Measurements from ENCODE around the gene CACNA1D. TPM values are rescaled to one million over a fixed set of nuclear protein-coding genes. Genes with fewer than 3 reads are reported as not detected.

CACNA1D gene
- polyA plus RNA-seq, 1 donor (not counting 4 experiments of a cell fraction or from before 2014, with no cell fraction given): 0.20 TPM

DNA sequence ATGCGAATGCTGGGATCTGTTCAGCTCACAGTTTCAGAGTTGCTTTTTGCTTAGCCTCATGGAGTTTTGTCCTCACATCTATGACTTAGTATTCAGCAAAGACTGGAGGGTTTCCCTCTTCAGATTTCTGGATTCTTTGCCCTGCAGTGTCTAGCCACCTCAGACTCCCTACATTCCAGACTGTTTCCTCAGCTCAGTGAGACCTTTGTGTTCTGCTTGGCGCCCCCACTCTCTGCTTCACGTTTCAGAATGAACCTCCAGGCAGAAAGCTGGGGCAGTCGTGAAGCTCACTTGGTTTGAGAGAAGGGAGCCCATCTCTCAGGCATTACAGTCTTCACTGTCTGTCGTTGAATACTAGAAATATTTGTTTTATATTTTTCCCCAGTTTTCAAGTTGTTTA lies 118.1 kb downstream of the CACNA1D start:
- no peak for FAIRE-seq
- H3K36me3 ChIP-seq (ENCODE audit: control insufficient read depth in 2 of 2, extremely low read depth in 1 of 2, insufficient read depth in 2 of 2, low read length in 2 of 2): no peaks in the 10 kb centered on the region
- dilution Hi-C loops (cut with MboI; ENCODE audit: extremely low pct_ligation_motif_present, low sequenced_read_pairs): no loop called here
- H3K27ac ChIP-seq (ENCODE audit: control insufficient read depth, insufficient read depth, low read length): no peak overlapping the region
- H3K9me1 ChIP-seq (ENCODE audit: control insufficient read depth, extremely low read depth, insufficient read depth, low read length): no peaks in the 10 kb centered on the region
- TF ChIP-seq, protein P1, sequence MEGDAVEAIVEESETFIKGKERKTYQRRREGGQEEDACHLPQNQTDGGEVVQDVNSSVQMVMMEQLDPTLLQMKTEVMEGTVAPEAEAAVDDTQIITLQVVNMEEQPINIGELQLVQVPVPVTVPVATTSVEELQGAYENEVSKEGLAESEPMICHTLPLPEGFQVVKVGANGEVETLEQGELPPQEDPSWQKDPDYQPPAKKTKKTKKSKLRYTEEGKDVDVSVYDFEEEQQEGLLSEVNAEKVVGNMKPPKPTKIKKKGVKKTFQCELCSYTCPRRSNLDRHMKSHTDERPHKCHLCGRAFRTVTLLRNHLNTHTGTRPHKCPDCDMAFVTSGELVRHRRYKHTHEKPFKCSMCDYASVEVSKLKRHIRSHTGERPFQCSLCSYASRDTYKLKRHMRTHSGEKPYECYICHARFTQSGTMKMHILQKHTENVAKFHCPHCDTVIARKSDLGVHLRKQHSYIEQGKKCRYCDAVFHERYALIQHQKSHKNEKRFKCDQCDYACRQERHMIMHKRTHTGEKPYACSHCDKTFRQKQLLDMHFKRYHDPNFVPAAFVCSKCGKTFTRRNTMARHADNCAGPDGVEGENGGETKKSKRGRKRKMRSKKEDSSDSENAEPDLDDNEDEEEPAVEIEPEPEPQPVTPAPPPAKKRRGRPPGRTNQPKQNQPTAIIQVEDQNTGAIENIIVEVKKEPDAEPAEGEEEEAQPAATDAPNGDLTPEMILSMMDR (optimal IDR thresholded peaks at IDR 0.05 in 1 of 3, IDR thresholded peaks at IDR 0.05 in 1 of 3, conservative IDR thresholded peaks at IDR 0.05 in 1 of 3; ENCODE audit: extremely low read depth in 1 of 3, insufficient read depth in 2 of 3, low read length in 3 of 3): no peak
- no peak for TF ChIP-seq EZH2 (IDR thresholded peaks at IDR 0.05; ENCODE audit: low read length)
- peaks cover 4% of the 10 kb centered on the region for H3K27me3 ChIP-seq (ENCODE audit: control insufficient read depth, extremely low read depth, insufficient read depth, low read length)
- H3K4me1 ChIP-seq (ENCODE audit: control insufficient read depth, extremely low read depth, insufficient read depth, low read length): no peaks in the 10 kb centered on the region
- no peaks in the 10 kb centered on the region for H4K20me1 ChIP-seq (ENCODE audit: control insufficient read depth, extremely low read depth, insufficient read depth, low read length)
- H3K9ac ChIP-seq (ENCODE audit: control insufficient read depth, extremely low read depth, insufficient read depth, low read length): no peak overlapping the region
- H2AFZ ChIP-seq (ENCODE audit: control insufficient read depth, low read length): no peak overlapping the region
- no peaks in the 10 kb centered on the region for H3K9me3 ChIP-seq (ENCODE audit: control insufficient read depth, low read depth, low read length)
- no peak overlapping the region for H3K4me2 ChIP-seq (ENCODE audit: control insufficient read depth, extremely low read depth, insufficient read depth, low read depth, low read length)
- DNase-seq (ENCODE audit: low read depth, low spot score): no peak
- H3K4me3 ChIP-seq (ENCODE audit: control insufficient read depth in 2 of 3, extremely low read depth in 1 of 3, insufficient read depth in 2 of 3, low read depth in 1 of 3, low read length in 3 of 3): no peak overlapping the region
- H3K79me2 ChIP-seq (ENCODE audit: control insufficient read depth, insufficient read depth, low read length): no peaks in the 10 kb centered on the region

GRCh38 chr3:53613125-53613524 lies 118.7 kb downstream of the CACNA1D start:
- Histone ChIP-seq H3K27ac (ENCODE audit: control insufficient read depth, insufficient read depth, low read length) (no peak overlapping the region), H4K20me1 (ENCODE audit: control insufficient read depth, extremely low read depth, insufficient read depth, low read length) (no peaks in the 10 kb centered on the region), H3K9me3 (ENCODE audit: control insufficient read depth, low read depth, low read length) (no peaks in the 10 kb centered on the region), H3K36me3 (ENCODE audit: control insufficient read depth in 2 of 2, extremely low read depth in 1 of 2, insufficient read depth in 2 of 2, low read length in 2 of 2) (no peaks in the 10 kb centered on the region), H3K27me3 (ENCODE audit: control insufficient read depth, extremely low read depth, insufficient read depth, low read length) (peaks cover 8% of the 10 kb centered on the region), H3K79me2 (ENCODE audit: control insufficient read depth, insufficient read depth, low read length) (no peaks in the 10 kb centered on the region), H3K4me1 (ENCODE audit: control insufficient read depth, extremely low read depth, insufficient read depth, low read length) (no peaks in the 10 kb centered on the region), H3K9me1 (ENCODE audit: control insufficient read depth, extremely low read depth, insufficient read depth, low read length) (no peaks in the 10 kb centered on the region), H3K9ac (ENCODE audit: control insufficient read depth, extremely low read depth, insufficient read depth, low read length) (no peak overlapping the region), H2AFZ (ENCODE audit: control insufficient read depth, low read length) (no peak overlapping the region), H3K4me3 (ENCODE audit: control insufficient read depth in 2 of 3, extremely low read depth in 1 of 3, insufficient read depth in 2 of 3, low read depth in 1 of 3, low read length in 3 of 3) (no peak overlapping the region), H3K4me2 (ENCODE audit: control insufficient read depth, extremely low read depth, insufficient read depth, low read depth, low read length) (no peak overlapping the region)
- FAIRE-seq (no peak), DNase-seq (ENCODE audit: low read depth, low spot score) (no peak)
- TF ChIP-seq, protein P1 (optimal IDR thresholded peaks at IDR 0.05 in 1 of 3, IDR thresholded peaks at IDR 0.05 in 1 of 3, conservative IDR thresholded peaks at IDR 0.05 in 1 of 3; ENCODE audit: extremely low read depth in 1 of 3, insufficient read depth in 2 of 3, low read length in 3 of 3): no peak
- no peak for TF ChIP-seq EZH2 (IDR thresholded peaks at IDR 0.05; ENCODE audit: low read length)
- dilution Hi-C loops (cut with MboI; ENCODE audit: extremely low pct_ligation_motif_present, low sequenced_read_pairs): no loop called here
